ENCODE measurements around the gene SALL3.

Gene SALL3

GRCh38 chr18:78965917-78966792, 13.5 kb upstream of the SALL3 start:
- DNase-seq: no peak

GRCh38 chr18:78966793-78967106, 12.9 kb upstream of the SALL3 start:
- no peak for DNase-seq

- DNase-seq: no peak
These were observed 11.9 kb upstream of the SALL3 start for GRCh38 chr18:78967692-78968091.

GRCh38 chr18:78969574-78970315, 9.9 kb upstream of the SALL3 start:
- DNase-seq: no peak

- DNase-seq: no peak
These were observed 8.8 kb upstream of the SALL3 start for GRCh38 chr18:78970774-78971333.

GRCh38 chr18:78971511-78972245, 7.9 kb upstream of the SALL3 start:
- DNase-seq: no peak

GRCh38 chr18:78972385-78972918, 7.2 kb upstream of the SALL3 start:
- DNase-seq: no peak

- no peak for DNase-seq
These were observed 6.7 kb upstream of the SALL3 start for GRCh38 chr18:78972930-78973331.

- DNase-seq: no peak
These were observed 6.1 kb upstream of the SALL3 start for GRCh38 chr18:78973357-78974083.

- DNase-seq: no peak
These were observed 5.4 kb upstream of the SALL3 start for GRCh38 chr18:78974115-78974761.

- DNase-seq: no peak
These were observed 4.3 kb upstream of the SALL3 start for GRCh38 chr18:78975292-78975691.

GRCh38 chr18:78975699-78976335, 3.8 kb upstream of the SALL3 start:
- no peak for DNase-seq

GRCh38 chr18:78976765-78977636, 2.6 kb upstream of the SALL3 start:
- DNase-seq: no peak

- no peak for DNase-seq
These were observed 1.8 kb upstream of the SALL3 start for GRCh38 chr18:78977637-78978348.

GRCh38 chr18:78978349-78979055, 1.1 kb upstream of the SALL3 start:
- no peak for DNase-seq

GRCh38 chr18:78979056-78979729, 425 bp upstream of the SALL3 start:
- no peak for DNase-seq

GRCh38 chr18:78980279-78980771, 707 bp downstream of the SALL3 start:
- no peak for DNase-seq

GRCh38 chr18:78980777-78981380, 1.3 kb downstream of the SALL3 start:
- no peak for DNase-seq

All from right forelimb (tissue), 1 donor.